Measurements from ENCODE around the gene IL37. TPM values are rescaled to one million over a fixed set of nuclear protein-coding genes. Genes with fewer than 3 reads are reported as not detected.

The IL37 gene
- total RNA-seq, 1 experiment from 2014 or later: not detected

DNA sequence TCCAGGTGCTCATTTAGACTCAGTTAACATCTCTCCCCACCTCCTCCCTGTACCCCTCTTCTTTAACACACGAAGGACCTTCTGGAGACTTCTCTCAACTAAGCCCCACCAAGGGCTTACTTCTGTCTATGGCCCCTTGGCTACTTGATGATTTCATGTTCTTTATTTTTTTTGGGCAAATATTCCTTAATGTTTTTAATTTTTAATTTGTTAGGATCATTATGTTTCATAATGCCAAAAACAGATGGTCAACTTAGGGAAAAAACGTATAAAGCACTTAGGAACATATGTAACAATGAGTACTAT is 25.9 kb downstream of the IL37 start:
- TF ChIP-seq, protein P1, sequence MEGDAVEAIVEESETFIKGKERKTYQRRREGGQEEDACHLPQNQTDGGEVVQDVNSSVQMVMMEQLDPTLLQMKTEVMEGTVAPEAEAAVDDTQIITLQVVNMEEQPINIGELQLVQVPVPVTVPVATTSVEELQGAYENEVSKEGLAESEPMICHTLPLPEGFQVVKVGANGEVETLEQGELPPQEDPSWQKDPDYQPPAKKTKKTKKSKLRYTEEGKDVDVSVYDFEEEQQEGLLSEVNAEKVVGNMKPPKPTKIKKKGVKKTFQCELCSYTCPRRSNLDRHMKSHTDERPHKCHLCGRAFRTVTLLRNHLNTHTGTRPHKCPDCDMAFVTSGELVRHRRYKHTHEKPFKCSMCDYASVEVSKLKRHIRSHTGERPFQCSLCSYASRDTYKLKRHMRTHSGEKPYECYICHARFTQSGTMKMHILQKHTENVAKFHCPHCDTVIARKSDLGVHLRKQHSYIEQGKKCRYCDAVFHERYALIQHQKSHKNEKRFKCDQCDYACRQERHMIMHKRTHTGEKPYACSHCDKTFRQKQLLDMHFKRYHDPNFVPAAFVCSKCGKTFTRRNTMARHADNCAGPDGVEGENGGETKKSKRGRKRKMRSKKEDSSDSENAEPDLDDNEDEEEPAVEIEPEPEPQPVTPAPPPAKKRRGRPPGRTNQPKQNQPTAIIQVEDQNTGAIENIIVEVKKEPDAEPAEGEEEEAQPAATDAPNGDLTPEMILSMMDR (conservative IDR thresholded peaks at IDR 0.05): no peak
- Histone ChIP-seq H3K9me3 (ENCODE audit: control insufficient read depth, low read depth, low read length) (no peaks in the 10 kb centered on the region), H2BK120ac (ENCODE audit: low read depth, low read length, poor library complexity, severe bottlenecking) (no peak overlapping the region), H2BK20ac (ENCODE audit: low read depth, low read length, poor library complexity, severe bottlenecking) (no peak overlapping the region), H3K14ac (ENCODE audit: insufficient read depth, low read length) (no peak overlapping the region), H2BK12ac (ENCODE audit: insufficient read length, low read depth, low read length) (no peak overlapping the region), H3K27ac (ENCODE audit: insufficient read length, low read depth, low read length) (no peak overlapping the region), H3K4me1 (ENCODE audit: insufficient read depth, low read length) (no peaks in the 10 kb centered on the region), H3K79me2 (ENCODE audit: insufficient read depth, low read length) (no peaks in the 10 kb centered on the region), H4K20me1 (ENCODE audit: control insufficient read depth, insufficient read depth, insufficient read length) (no peaks in the 10 kb centered on the region), H3K56ac (ENCODE audit: insufficient read length, low read depth, low read length) (no peak overlapping the region), H2BK5ac (ENCODE audit: insufficient read length, low read length) (no peak overlapping the region), H3K27me3 (ENCODE audit: insufficient read depth, low read length) (0 out of 2 replicates have a peak, but pooled peaks cover 2% of the 10 kb centered on the region), H3K23me2 (ENCODE audit: insufficient read length, low read depth, low read length, poor library complexity, severe bottlenecking) (no peaks in the 10 kb centered on the region), H2BK15ac (ENCODE audit: low read depth, low read length) (no peak overlapping the region), H3K23ac (ENCODE audit: insufficient read length, low read depth, low read length) (no peak overlapping the region), H3K18ac (ENCODE audit: insufficient read length, low read depth, low read length) (no peak overlapping the region), H3K9ac (ENCODE audit: extremely low read depth, insufficient read length, low read length) (no peak overlapping the region), H3K4ac (ENCODE audit: low read depth, low read length) (no peak overlapping the region), H2AFZ (ENCODE audit: low read length) (no peak overlapping the region), H4K8ac (replicated peaks; ENCODE audit: insufficient read length, low read depth, low read length) (no peak overlapping the region), H2AK5ac (ENCODE audit: insufficient read length, low read length) (no peak overlapping the region), H4K5ac (ENCODE audit: insufficient read length, low read depth, low read length) (no peak overlapping the region), H3K79me1 (ENCODE audit: insufficient read depth, low read depth, low read length, poor library complexity, severe bottlenecking) (no peaks in the 10 kb centered on the region), H3K4me2 (ENCODE audit: insufficient read depth, insufficient read length, low read length) (no peak overlapping the region), H4K91ac (ENCODE audit: insufficient read length, low read depth, low read length) (no peak overlapping the region), H3T11ph (ENCODE audit: low read length) (no peak overlapping the region)
- Mint-ChIP-seq H3K36me3 (ENCODE audit: insufficient read depth in 1 of 3, low read depth in 3 of 3) (no peaks in the 10 kb centered on the region), H3K4me3 (no peak overlapping the region), H3K27me3 (ENCODE audit: low read depth) (peaks cover 18% of the 10 kb centered on the region), H3K9me3 (no peaks in the 10 kb centered on the region), H3K4me1 (peaks cover 4 to 5% of the 10 kb centered on the region in 2 experiments; a peak in 1 of 4 replicates), H3K27ac (no peak overlapping the region)
- no peak for DNase-seq
- WGBS (ENCODE audit: extremely low coverage, insufficient read length, low lambda C conversion rate): no CpG with 5 or more reads among the region's 2 CpGs

All from H9 (cell line).